Nephron progenitor cell (in vitro differentiated cells): ENCODE measurements around the gene NBAS.

Experiments used
- DNase-seq: peaks from one replicate; pipeline ENCODE4 v3.0.0; 2021
- H3K27ac Mint-ChIP-seq: 2 replicates; pipeline ENCODE4 v1.8.0; 2021; ENCODE audit warnings: mild to moderate bottlenecking, moderate library complexity, mixed read lengths
- H3K27me3 Mint-ChIP-seq: 2 replicates; pipeline ENCODE4 v1.8.0; 2021; ENCODE audit warnings: mild to moderate bottlenecking, low read depth, mixed read lengths; ENCODE audit not compliant: poor library complexity
- H3K36me3 Mint-ChIP-seq: 2 replicates; pipeline ENCODE4 v1.8.0; 2021; ENCODE audit warnings: low read depth, mixed read lengths
- H3K4me1 Mint-ChIP-seq: 2 replicates; pipeline ENCODE4 v1.8.0; 2021; ENCODE audit warnings: mixed read lengths
- H3K4me3 Mint-ChIP-seq: 2 replicates; pipeline ENCODE4 v1.8.0; 2021; ENCODE audit warnings: mild to moderate bottlenecking, moderate library complexity, mixed read lengths
- H3K9me3 Mint-ChIP-seq: 2 replicates; pipeline ENCODE4 v1.8.0; 2021; ENCODE audit warnings: mild to moderate bottlenecking, moderate library complexity, mixed read lengths
- TF ChIP-seq, protein P1 (sequence below): fragments of 200-600 bp; sonication (generic); IDR thresholded peaks from 2 replicates; pipeline ENCODE4 v1.5.0; 2021; ENCODE audit warnings: antibody characterized with exemption

Gene NBAS

DNA sequence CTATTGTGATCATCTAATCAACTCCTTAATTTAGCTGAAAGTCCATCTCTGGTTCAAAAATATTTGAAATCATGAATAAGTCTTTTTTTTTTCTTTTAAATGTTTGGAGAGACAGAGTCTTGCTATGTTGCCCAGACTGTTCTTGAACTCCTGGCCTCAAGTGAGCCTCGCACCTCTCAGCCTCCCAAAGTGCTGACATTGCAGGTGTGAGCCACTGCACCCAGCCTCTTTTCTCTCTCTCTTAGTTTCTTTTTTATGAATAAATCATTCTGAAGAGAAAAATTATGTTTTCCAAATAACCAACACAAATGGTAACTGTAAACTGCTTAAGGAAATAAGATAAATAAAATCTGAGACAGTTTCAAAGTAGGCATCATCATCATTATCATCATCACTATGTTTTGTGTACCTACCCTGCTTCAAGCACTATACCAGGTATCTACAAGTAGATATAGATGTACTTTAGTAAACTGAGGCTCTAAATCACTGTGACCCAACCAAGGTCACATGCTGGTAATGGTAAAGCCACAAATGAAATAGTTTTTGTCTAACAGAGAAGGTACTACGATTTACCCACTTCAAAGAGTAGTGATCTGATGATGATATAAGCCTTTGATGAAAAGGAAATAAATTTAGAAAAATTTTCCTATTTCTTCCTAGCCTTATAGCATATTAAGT lies 5.0 kb upstream of the NBAS start:
- Mint-ChIP-seq H3K36me3 (peaks cover 4% of the 10 kb centered on the region), H3K27ac (no peak overlapping the region), H3K9me3 (peaks cover 7% of the 10 kb centered on the region), H3K4me3 (no peak overlapping the region), H3K4me1 (peaks cover 70% of the 10 kb centered on the region), H3K27me3 (peaks cover 5% of the 10 kb centered on the region)
- TF ChIP-seq, protein P1, sequence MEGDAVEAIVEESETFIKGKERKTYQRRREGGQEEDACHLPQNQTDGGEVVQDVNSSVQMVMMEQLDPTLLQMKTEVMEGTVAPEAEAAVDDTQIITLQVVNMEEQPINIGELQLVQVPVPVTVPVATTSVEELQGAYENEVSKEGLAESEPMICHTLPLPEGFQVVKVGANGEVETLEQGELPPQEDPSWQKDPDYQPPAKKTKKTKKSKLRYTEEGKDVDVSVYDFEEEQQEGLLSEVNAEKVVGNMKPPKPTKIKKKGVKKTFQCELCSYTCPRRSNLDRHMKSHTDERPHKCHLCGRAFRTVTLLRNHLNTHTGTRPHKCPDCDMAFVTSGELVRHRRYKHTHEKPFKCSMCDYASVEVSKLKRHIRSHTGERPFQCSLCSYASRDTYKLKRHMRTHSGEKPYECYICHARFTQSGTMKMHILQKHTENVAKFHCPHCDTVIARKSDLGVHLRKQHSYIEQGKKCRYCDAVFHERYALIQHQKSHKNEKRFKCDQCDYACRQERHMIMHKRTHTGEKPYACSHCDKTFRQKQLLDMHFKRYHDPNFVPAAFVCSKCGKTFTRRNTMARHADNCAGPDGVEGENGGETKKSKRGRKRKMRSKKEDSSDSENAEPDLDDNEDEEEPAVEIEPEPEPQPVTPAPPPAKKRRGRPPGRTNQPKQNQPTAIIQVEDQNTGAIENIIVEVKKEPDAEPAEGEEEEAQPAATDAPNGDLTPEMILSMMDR, result no peak
- DNase-seq, result no peak

DNA sequence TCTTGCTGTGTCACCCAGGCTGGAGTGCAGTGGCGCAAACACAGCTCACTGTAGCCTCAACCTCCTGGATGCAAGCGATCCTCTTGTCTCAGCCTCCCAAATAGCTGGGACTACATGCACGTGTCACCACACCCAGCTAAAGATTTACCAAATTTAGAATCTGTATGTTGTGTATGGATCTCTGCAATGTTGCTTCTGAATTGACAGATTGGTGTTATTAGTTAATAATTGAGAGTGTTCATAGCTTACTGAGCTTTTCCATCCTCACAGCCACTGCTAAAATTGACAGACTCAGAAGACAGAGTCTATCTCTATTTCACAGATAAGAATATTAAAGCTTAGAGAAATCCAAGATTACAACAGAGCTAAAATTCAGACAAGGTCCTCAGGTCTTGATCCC lies 4.3 kb upstream of the NBAS start:
- no peak for DNase-seq
- Mint-ChIP-seq H3K4me1 (peaks cover 66% of the 10 kb centered on the region), H3K4me3 (no peak overlapping the region), H3K27ac (no peak overlapping the region), H3K9me3 (peaks cover 7% of the 10 kb centered on the region), H3K27me3 (peaks cover 5% of the 10 kb centered on the region), H3K36me3 (peaks cover 4% of the 10 kb centered on the region)
- TF ChIP-seq, protein P1, result no peak

DNA sequence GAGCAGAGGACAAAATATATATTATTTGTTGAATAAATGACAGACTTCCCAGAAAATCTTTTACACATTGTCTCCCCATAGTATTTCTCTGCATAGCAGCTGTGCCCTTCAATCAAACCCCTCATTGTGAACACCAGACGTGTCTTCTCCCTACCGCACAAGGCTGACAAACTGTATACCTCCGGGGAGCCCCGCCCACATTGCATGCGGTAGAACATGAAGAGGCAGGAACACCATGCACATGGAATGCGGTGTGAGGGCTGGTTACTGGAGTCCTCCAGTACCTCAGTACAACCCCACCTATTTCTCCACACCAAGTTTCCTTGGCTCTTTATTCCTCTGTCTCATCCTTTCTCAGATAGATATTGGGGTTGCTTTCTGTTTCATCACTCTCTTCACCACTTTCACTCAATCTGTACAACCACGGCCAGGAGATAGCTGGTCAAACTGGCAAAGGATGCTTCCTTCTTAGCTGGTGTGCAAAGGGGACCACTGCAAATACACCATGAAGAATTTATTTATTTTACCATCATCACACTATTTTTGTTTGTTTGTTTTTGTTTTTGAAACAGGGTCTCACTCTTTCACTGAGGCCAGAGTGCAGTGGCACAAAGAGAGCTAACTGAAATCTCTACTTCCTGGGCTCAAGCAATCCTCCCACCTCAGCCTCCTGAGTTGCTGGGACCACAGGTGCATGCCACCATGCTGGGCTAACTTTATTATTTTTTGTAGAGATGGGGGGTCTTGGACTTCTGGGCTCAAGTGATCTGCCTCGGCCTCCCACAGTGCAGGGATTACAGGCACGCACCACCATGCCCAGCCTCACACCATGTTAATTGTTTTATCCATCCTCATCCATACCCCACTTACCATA lies 2.3 kb upstream of the NBAS start:
- TF ChIP-seq, protein P1, result no peak
- H3K4me3 Mint-ChIP-seq, result no peak overlapping the region
- no peaks in the 10 kb centered on the region for H3K9me3 Mint-ChIP-seq
- DNase-seq, result no peak
- peaks cover 65% of the 10 kb centered on the region for H3K4me1 Mint-ChIP-seq
- peaks cover 5% of the 10 kb centered on the region for H3K27me3 Mint-ChIP-seq
- H3K27ac Mint-ChIP-seq, result peak overlapping the region; percentile 94
- peaks cover 4% of the 10 kb centered on the region for H3K36me3 Mint-ChIP-seq

DNA sequence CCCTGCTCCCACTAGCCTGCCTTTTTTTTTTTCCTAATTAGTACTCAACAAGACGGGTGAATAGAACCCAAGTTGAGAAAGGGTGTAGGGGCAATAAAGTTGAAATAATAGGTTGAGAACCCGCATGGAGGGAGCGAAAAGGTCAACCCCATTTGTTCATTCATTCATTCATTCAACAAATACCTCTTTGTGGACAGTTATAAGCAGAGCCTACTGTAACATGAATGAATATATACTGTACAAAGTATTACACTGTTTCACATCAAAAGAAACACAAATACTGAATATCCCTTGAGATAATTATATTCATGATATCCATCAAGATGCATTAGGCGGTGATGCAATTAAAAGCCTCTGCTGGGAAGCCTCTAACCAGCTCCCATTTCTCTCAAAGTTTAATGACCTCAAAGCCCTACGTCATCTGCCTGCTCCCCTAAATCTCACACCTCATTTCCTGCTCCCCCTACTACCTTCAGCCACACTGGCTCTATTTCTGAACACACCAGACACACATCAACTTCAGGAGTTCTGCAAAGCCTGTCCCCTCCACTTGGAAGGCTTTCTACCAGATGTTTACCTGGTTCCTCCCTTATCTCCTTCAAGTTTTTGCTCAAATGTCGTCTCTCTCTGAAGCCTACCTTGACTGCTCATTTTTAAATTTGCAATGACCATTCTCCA lies 1.4 kb upstream of the NBAS start:
- no peaks in the 10 kb centered on the region for H3K36me3 Mint-ChIP-seq
- H3K27ac Mint-ChIP-seq, result peak overlapping the region; percentile 99
- H3K4me3 Mint-ChIP-seq, result peak overlapping the region; percentile 98
- no peaks in the 10 kb centered on the region for H3K9me3 Mint-ChIP-seq
- no peak for DNase-seq
- TF ChIP-seq, protein P1, result no peak
- H3K27me3 Mint-ChIP-seq, result peaks cover 5% of the 10 kb centered on the region
- peaks cover 66% of the 10 kb centered on the region for H3K4me1 Mint-ChIP-seq

DNA sequence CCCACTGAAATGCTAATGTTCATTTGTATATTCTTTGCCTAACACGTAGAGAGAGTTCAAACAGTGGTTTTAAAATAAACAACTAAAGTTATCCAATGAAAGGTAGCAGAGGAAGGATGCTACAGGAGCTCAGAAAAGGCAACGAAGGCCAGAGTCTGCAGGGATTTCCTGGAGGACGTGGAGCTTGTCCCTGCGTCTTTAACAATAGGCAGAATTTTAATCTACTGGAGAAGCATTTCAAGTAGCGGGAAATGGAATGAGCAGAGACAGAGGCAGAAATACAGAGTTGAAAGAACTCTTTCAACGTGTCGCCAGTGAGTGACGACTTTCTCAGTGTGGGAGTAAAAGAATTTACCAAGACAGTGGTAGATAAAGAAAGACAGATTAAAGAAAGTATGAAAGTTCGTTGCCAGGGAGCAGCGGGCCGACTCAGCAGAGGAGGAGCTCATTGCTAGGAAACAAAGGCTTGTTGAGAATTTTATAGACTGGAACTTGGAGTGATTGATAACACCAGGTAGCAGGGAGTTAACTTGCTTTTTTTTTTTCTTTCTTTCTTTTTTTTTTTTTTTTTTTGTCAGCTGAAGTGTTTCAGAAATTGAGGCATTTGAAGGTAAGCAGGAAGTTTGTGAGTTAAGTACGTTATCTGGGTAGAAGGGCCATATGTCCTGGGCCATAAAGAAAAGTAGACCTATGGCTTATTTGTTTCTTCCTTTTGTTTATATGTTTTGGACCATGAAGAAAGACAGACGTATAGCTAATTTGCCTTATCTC lies 625 bp upstream of the NBAS start:
- Mint-ChIP-seq H3K27me3 (peaks cover 5% of the 10 kb centered on the region), H3K27ac (peak overlapping the region; percentile 99), H3K4me1 (peaks cover 66% of the 10 kb centered on the region), H3K36me3 (no peaks in the 10 kb centered on the region), H3K4me3 (peak overlapping the region; percentile 98), H3K9me3 (no peaks in the 10 kb centered on the region)
- TF ChIP-seq, protein P1, result no peak
- DNase-seq, result peak; percentile 40
